NCI-H1105 treated with DMSO at 0.1 percent for 48 hours (cell line): Measurements from ENCODE around the gene NUDCD3.

Experiments
- DNase-seq: peaks from one replicate; lab custom pipeline; 2025; lab: John Stamatoyannopoulos, UW

Gene NUDCD3

DNA sequence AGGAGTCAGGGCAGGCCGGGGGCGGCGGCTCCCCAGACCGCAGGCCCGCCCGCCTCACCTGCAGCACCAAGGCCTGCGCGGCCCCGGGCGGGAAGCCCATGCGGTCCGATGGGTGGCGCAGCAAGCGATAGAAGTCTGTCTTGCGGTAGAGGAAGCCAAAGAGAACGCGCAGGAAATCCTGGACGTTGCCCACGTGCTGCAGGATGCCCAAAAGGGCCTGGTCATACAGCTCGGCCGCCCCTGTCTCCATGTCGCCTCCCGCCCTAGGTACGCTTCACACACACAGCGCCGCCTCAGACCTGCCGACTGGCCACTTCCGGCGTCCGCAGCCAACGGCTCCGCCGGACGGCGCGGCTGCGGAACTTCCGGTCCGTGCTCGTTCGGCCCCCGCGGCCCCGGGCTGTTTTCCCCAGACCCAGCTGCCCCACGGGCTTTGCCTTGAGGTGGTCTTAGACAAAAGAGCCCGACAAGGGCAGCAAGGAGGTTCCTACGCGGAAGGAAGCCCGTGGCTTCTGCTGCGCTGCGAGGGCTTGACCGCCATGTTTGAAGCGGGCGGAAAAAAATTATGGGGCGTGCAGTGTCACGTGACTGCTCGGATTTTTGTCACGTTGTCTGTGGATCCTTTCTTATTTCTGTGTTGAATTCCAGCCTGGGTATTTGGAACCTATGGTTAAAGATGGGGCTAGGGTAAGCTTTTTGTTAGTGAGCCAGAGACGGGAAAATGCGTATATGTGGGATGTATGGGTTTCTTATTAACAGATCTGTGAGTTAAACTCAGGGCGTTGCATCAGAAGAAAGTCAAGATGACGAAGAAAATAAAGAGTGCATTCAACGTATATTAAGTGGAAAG is at the start of gene NUDCD3:
TSS of gene NUDCD3 (minus strand) at position 308 of the 850 bp plus-strand sequence. CDS start at position 250, 58 bp downstream.
- peak; percentile 85 for DNase-seq

DNA sequence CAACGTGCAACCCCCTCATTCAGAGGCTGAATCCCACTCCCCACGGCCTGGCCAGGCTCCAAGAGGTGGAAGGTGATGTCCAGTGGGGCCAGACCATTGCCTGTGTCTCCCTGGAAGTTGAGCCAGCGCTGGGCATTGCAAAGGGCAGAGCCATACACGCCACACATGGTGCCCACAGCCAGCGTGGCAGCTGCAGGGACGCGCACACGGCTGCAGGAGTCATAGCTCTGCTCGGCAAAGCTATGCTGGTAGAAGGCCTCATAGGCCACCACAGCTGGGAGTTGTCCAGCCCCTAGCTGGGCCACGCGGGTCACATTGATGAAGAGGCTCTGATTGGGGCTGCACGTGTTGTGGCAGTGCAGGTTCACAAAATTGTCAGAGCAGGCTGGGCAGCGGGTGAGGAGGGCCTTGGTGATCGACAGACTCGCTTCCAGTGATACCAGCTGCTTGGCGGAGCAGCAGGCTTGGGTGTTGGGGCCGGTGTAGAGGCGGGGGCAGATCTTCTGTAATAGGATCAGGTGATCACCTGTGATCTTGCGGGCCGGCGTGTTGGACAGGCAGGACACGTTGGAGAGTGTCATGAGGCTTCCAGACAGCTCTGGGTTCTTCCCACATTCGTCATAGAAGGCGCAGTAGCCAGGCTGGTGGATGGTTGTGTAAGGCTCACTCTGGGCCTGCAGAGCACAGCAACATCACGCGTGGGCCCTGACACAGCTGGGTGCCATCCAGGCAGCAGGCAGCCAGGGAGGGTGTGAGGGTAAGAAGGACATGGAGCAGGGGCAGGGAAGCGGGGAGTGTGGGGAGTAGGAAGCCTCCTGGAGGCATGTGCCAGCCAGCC is 49.4 kb upstream of the NUDCD3 start:
- no peak for DNase-seq

DNA sequence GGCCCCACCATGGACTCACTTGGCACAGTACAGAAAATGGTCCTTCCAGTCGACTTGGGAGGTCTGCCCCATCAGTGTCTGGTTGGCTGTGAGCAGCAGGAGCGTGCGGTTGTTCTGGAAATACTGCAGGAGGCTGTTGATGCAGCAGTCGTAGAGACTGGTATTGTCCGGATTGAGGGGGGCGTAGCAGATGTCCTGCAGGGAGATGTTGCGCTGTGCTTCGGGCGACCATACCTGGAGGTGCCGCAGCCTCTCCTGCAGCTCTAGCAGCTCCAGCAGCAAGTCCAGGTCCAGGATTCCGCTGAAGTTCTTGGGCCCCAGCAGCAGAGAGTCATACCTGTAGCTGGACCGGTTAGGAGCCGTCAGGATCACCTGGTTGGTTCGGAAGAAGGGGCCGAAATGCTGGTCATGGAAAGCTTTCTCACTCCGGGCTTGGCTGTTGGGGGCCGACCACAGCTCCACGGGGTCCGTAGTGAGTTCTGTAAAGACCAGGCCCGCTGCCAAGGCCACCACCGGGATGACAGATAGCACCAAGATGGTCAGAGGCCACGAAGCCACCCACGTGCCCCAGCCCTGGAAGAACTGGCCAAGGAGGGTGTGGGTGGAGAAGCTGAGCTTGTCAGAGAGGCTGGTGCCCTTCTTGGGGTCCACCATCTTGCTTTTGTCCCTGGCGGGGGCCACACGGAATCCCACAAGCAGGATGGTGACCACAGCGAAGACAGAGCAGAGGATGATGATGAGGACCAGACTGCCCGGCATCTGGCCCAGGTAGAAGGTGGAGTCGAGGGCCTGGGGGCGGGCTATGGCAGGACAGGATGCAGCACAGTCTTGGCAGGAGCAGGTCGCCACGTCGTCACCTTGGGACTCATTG is 48.6 kb upstream of the NUDCD3 start:
- no peak for DNase-seq

DNA sequence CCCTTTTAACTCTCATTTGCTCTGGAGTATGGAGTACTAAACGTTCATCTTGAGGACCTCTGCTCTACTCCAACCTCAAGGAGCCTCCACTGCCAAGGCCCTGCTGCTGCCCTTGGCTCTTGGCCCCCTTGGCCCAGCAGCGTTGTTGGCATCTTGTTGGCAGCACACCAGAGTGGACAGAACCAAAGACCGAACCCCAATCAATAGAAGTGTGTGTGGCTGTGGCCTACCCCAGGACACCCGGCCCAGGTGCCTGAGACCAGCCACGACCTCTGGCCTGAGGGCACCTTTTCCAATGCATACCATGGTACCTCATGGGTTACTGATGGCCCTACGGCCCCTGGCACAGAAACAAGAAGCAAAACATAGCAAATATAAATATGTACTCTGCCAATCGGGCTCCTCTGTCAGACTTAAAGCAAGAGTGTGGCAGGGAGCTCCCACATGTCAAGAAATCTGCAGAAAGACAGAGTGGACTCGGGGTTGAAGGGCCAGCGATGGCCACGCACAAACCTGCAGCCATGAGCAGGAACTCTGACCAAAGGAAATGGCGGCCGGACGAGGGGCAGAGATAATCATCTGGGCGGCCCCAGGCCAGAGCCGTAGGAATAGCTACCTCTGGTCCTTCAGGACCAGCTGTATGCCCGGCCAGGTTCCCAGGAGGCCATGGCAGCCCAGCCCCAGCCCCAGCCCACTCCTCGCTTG is 47.8 kb upstream of the NUDCD3 start:
- DNase-seq, result no peak

DNA sequence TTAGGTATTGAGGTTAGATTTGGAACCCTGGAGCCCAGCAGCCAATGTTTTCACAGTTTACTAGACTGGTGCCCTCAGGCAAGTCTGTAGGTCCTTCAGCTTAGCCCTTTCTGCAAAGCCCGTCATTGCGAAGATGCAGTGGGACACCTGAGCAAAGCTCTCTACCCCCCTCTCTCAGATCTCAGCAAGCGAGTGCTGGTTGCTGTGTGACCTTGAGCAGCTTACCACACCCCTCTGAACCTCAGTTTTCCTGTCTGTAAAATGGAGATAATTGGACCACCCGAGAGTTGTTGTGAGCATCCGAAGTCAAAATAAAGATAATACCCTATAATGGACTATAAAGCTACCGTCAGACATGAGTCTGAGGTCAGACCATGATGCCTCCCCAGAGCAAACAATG is 47.0 kb upstream of the NUDCD3 start:
- no peak for DNase-seq

DNA sequence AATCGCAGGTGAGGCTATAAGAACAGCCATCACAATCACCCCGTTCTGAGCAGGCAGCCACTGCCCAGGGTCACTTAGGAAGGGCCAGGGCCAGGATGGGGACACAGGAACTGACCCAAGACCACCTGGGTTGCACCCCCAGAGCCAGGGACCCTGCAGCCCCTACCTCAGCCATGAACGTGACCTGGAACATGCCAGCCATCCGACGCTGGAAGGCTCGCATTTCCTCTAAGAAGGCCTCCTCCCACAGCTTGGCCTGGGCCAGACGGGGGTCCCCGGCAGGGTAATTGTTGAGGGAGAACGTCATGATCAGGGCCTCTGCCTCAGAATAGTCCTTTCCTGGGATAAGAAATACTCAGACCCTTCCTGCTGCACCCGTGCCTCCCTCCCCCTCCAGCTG is 45.6 kb upstream of the NUDCD3 start:
- no peak for DNase-seq

DNA sequence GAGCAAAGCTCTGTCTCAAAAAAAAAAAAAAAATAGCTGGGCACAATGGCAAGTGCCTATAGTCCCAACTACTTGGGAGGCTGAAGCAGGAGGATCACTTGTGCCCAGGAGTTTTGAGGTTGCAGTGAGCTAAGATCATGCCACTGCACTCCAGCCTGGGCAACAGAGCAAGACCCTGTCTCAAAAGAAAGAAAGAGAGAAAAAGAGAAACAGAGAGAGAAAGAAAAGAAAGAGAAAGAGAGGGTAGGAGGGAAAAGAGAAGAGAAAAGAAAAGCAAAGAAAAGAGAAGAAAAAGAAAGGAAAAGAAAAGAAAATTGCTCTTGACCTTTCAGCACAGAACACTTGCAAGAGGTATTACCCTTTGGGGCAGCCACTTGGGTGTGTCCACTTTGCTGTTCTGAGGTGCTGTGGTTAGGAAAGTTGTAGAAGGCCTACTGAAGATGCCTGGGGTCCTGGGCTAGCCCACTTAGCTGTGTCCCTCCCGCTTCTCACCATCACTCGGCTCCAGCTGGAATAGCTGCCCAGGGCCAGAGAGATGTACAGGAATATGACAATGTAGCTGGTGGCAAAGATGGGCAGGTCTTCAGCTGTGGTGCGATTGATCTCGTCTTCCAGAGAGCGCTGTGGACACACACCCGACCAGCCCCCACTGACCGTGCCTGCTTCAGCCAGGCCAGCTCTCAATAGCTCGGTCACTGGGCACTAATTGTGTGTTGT is 45.0 kb upstream of the NUDCD3 start:
- DNase-seq, result no peak

DNA sequence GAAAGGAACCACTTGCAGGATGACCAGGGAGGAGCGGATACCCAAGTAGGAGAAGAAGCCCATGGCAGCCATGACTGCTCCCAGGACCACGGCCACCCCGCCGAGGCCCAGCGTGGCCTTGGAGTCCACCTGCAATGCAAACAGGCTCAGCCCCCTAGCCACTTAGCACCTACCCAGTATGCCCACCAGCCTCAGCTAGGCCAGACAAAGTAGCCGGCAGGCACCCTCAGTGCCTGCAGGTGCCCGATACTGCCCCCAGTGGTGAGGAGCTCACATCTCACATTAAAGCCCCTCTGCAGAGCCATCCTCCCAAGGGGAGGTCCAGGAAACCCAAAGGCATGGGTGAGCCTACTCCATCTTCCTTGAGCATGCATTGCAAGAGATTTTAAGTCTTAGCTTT is 44.0 kb upstream of the NUDCD3 start:
- DNase-seq, result peak; percentile 19

DNA sequence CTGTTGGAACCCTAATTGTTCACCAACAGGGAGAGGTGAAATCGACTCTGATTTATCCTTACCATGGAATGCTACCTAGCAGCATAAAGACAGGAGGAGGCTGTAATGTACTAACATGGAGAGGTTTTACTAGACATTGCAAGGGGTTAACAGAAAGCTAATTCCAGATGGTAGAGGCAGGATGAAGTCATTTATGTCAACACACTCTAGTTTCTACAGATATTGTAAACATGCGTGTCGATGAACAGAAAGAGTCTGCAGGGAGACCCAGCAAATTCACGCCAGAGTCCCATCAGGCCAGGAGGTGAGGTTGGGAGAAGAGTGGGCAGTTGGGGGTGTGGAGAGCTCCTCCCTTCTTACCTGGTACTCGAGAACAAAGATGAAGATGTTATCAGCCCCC is 43.6 kb upstream of the NUDCD3 start:
- DNase-seq, result no peak

DNA sequence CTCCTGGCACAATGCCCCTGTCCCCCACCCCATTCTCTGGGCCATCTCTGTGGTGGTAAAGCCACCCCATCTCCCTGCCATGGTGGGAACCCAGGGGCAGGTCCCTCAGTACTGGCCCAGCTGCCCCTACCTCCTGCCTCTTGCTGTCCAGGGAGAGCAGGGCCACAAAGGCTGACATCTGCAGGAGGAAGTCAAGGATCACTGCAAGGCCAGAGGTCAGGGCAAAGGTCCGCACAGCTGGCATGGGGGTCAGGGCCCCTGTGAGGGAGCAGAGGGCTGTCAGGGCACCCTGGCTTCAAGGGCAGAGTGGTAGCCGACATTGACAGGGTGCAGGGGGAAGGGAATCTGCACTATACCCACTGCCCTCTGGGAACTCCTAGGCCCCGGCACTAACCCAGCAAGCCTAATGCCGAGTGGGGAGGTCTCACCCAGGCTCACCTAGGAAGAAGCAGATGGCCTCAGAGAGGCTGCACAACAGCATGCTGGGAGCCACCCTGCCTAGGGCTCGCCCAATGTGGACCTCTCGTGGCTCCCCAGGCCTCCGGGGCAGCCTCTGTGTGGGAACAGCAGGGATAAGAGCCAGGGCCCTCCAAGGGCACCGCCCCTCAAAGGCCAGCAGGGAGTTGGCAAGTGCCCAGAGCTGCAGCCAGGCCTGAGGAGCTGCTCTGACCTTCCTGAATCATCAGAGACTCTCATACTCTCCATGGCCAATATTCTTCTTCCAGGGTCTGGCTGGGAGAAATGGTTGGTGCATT is 43.0 kb upstream of the NUDCD3 start:
- DNase-seq, result no peak

DNA sequence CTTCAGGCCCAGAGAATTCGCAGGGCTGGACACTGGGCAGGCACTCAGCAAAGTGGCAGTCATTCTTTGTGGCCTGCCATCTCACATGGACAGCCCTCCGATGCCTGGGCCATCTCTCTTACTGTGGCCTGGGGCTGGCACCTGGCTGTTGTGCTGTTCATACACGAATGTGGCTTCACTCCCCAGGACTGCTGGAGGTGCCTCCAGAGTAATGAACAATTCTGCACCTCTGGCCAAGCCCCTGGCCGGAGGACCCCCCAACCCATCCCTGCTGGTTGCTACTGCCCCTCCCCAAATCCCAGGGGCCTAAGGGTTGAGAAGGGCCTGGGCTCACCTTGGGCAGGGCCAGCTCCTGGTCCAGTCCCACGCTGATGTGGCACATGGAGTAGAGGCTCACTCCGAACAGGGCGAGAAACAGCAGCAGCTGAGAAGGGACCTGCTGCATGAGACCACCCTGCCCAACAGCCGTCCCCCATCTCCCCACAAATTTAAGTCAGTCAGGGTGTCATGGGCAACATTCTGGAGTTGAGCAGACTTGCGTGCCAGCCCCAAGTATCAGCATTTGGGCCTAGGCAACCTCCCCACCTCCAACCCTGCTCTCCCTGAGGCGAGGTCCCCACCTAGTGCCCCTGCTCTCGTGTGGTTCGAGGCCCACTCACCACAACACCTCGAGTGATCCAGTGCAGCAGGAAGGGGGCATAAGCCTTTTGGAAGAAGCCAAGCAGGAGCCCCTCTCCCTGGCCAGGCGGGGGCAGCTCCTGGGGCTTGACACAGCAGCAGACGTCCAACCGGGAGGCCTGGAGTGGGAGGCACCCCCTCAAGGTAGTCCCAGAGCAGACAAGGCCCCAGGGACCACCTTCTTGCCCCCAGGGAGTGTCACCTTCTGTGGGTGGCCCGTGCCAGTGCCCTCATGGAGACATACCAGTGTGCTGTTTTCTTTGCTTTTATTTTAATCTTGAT is 41.2 kb upstream of the NUDCD3 start:
- no peak for DNase-seq

DNA sequence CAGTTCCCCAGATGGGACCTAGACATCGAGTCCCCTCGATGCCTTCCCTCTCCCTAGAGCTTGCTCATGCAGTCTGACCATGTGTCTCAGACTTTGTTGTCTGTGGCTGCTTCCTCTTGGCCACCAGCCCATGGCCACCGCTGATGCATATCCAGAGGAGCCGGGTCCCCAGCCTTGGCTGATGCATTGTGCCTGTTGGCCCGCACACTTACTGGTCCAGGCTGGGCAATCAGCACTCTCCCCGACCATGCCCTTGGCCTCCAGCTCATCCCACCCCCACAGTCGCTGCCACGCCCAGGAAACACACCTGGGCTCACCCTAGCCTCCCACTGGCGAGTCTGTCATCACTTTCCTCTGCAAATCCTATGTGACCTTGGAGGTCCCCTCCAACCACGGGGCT is 40.5 kb upstream of the NUDCD3 start:
- DNase-seq, result no peak

DNA sequence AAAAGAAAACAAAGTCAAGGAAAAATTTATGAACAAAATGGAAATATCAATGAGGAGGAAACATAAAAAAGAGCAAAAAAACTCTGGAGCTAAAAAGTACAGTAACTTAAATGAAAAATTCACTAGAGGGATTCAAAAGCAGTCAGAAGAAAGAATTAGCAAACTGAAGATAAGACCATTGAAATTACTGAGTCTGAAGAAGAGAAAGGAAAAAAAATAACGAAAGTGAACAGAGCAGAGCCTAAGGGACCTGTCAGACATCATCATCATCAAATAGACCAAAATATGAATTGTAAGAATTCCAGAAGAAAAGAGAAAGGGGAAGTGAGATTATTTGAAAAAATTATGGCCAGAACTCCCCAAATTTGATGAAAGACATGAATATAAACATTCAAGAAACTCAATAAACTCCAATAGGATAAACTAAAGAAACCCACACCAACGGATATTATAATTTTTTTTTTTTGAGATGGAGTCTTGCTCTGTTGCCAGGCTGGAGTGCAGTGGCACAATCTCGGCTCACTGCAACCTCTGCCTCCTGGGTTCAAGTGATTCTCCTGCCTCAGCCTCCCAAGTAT is 34.4 kb upstream of the NUDCD3 start:
- no peak for DNase-seq

DNA sequence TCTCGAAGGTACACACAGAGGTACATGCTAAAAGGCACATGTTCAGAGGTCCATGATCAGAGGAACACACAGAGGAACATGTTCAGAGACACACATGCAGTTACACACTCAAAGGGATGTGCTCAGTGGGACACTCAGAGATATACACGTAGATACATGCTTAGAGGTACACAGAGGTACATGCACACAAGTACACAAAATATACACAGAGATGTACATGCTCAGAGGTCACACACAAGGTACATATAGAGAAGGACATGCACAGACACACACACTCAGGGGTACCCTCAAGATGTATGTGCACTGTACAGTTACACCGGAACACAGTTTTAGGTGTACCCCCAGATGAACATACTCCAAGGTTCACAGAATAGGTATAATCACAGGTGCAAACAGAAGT is 31.9 kb upstream of the NUDCD3 start:
- no peak for DNase-seq

DNA sequence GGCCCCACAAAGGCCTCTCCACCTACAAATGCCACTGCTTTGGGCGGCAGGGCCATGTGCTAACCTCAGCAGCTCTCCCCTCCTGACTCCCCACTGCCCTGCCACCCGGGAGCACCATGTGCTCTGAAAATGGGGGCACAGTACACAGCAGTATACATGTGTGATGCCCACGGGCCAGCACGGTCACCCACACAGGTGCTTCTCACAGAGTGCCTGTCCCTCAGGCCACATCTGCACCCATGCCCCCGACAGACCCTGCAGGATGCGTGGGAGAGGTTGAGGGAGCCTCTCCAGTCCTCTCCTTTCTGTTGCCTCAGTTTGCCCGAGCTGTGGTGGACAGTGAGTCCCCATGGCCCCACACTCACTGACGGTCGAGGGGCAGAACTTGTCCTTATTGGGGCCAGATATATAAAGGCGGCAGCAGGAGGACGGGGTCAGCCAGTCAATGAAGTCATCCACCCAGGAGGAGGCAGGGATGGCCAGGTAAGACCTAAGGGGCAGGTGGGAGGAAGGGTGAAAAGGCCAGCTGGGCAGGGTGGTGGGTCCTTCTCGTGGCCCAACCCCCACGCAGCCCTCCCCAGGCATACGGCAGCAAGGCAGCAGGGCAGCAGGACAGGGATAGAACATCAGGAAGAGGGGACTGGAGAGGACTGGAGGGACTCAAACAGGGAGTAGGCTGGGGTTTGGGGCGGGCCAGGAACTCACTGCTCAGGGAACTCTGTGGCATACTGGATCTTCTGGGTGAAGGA is 31.1 kb upstream of the NUDCD3 start:
- DNase-seq, result no peak

DNA sequence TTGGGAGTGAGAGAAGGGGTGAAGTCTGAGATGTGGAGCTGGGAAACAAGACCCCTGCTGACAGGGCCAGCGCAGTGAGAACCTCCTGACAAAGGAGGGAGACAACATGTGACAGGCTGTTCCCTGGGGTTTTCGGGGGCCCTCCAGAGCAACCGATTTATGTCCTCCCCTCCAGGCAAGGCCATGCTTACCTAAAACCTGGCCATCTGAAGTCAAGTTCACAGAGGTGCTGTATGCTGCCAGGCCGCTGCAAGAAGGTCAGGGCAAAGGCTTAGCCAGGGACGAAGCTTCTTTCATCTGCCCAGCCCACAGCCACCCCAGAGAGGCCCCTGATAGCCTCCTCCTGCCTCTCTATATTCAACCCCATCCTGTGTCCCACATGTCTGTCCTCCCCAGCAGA is 30.1 kb upstream of the NUDCD3 start:
- no peak for DNase-seq

DNA sequence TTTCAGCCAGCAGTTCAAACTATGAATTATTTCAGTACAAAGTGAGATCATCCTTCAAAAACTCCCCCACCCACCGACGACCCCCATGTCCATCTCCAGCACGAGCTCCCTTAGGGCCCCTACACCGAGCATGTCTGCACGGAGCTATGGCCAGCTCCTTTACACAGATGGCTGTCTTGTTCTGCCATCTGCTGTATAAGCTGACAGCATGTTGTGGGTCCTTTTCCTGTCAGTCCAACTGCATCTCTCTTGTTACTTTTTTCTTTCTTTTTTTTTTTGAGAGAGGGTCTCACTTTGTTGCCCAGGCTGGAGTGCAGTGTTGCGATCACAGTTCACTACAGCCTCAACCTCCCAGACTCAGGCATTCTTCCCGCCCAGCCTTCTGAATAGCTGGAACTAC is 29.1 kb upstream of the NUDCD3 start:
- no peak for DNase-seq

DNA sequence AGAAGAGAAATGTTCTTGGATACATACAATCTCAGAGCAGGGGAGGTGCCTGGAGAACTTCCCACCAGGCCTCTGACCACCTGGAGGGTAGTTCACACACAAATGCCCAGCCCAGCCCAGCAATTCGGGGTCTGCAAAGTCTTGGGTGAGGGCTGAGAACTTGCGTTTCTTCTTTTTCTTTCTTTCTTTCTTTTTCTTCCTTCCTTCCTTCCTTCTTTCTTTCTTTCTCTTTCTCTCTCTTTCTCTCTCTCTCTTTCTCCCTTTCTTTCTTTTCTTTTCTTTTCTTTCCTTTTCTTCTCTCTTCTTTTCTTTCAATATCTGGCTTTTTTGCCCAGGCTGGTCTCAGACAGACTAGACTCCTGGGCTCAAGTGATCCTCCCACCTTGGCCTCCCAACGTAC is 28.3 kb upstream of the NUDCD3 start:
- DNase-seq, result no peak
